Ovary (tissue), 3 donors: ENCODE data around the gene CDC42BPA.

ENCODE experiments used
- EP300 ChIP-seq: sonication (generic); formaldehyde crosslinking; IDR thresholded peaks from one replicate; pipeline ENCODE4 v1.6.1; 2017; ENCODE audit warnings: antibody characterized with exemption
- POLR2A ChIP-seq: fragments of 450-650 bp; IDR thresholded peaks from one replicate; pipeline ENCODE4 v1.6.1; 2017; ENCODE audit warnings: antibody characterized with exemption, mild to moderate bottlenecking, moderate library complexity
- TF ChIP-seq, protein P1 (sequence below), 3 donors: fragments of 450-650 bp in 2 of 3; fragments of 200-600 bp in 1 of 3; IDR thresholded peaks; one replicate each; pipeline versions ENCODE4 v1.5.1 to v1.8.0; 2016 to 2022; ENCODE audit warnings: antibody characterized with exemption in 3 of 3, mild to moderate bottlenecking in 1 of 3
- donor health status: DM: no; HTN: no; CAD: no.

DNA sequence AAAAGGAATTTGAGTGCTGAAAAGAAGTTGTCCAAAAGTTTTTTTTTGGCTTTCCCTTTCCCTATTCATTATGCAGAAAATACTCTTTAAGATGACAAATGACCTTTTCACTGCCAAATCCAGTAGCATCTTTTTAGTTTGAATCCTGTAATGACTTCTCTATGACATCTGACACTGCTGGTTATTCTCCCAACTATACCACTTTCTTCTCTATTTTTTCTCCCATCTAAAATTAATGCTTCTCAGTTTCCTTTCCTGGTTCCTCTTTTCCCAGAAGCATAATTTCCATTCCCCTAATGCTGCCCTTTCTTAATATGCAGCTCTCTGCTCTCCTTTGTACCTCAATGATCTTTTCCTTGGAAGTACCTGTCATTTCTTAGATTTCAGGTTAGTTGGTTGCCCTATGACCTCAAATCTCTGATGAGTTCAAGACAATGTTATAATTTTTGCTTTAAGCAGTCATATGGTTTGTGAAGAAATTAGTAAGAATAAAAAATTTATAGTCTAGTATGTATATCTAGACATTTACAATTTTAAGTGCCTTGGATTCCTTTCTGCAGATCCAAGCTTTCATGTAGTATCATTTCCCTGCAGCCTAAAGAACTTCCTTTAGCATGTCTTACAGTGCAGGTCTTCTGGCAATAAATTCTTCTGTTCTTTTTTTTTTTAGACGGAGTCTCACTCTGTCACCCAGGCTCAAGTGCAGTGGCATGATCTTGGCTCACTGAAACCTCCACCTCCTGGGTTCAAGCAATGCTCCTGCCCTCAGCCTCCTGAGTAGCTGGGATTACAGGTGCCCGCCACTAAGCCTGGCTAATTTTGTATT is 150.8 kb downstream of the CDC42BPA start:
- TF ChIP-seq, protein P1, sequence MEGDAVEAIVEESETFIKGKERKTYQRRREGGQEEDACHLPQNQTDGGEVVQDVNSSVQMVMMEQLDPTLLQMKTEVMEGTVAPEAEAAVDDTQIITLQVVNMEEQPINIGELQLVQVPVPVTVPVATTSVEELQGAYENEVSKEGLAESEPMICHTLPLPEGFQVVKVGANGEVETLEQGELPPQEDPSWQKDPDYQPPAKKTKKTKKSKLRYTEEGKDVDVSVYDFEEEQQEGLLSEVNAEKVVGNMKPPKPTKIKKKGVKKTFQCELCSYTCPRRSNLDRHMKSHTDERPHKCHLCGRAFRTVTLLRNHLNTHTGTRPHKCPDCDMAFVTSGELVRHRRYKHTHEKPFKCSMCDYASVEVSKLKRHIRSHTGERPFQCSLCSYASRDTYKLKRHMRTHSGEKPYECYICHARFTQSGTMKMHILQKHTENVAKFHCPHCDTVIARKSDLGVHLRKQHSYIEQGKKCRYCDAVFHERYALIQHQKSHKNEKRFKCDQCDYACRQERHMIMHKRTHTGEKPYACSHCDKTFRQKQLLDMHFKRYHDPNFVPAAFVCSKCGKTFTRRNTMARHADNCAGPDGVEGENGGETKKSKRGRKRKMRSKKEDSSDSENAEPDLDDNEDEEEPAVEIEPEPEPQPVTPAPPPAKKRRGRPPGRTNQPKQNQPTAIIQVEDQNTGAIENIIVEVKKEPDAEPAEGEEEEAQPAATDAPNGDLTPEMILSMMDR (IDR thresholded peaks at IDR 0.05): no peak
- no peak for TF ChIP-seq POLR2A
- no peak for TF ChIP-seq EP300
